ENCODE measurements around the gene LCN6. TPM values are rescaled to one million over a fixed set of nuclear protein-coding genes. Genes with fewer than 3 reads are reported as not detected.

The LCN6 gene
- total RNA-seq, 6 experiments from 2014 or later: not detected

GRCh38 chr9:136784997-136785361, 36.7 kb upstream of the LCN6 start:
- DNase-seq: no peak
- Mint-ChIP-seq H3K27me3 (ENCODE audit: insufficient read depth) (peaks cover 7% of the 10 kb centered on the region), H3K9me3 (no peaks in the 10 kb centered on the region), H3K4me1 (ENCODE audit: low read depth) (peaks cover 19% of the 10 kb centered on the region), H3K36me3 (ENCODE audit: low read depth) (no peaks in the 10 kb centered on the region), H3K4me3 (no peak overlapping the region), H3K27ac (no peak overlapping the region)
- TF ChIP-seq CTCF (IDR thresholded peaks at IDR 0.05): no peak

DNA sequence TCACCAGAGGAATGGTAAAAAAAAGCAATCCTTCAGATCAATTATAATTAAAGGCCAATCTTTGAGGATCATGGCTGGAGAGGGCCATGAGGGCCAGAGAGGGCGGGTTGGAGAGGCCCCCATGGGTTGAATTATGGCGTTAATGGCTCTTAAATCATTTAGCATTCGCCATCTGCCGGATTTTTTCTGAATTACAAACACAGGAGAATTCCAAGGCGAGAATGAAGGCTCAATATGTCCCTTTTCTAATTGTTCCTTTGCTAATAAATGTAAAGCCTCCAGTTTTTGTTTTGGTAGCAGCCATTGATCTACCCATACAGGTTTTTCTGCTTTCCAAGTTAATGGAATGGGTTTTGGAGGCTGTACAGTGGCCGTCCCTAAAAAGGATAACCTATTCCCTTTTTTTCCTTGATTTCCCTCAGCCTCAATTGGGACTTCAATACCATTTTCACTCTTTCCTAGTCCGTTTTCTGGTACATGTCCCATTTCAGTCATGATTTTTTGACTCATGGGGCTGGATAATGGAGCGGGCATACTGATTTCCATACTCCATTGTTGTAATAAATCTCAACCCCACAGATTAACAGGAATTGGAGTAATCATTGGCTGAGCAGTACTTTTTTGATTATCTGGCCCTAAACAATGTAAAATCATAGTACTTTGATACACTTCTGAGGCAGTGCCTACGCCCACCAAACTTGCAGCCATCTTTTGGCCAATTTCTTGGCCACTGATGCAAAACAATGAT, 36.1 kb upstream of the LCN6 start:
- Mint-ChIP-seq H3K27ac (no peak overlapping the region), H3K27me3 (ENCODE audit: insufficient read depth) (peaks cover 12% of the 10 kb centered on the region), H3K9me3 (no peaks in the 10 kb centered on the region), H3K36me3 (ENCODE audit: low read depth) (no peaks in the 10 kb centered on the region; the same call in 1 of the 2 replicates), H3K4me3 (no peak overlapping the region), H3K4me1 (ENCODE audit: low read depth) (peaks cover 19% of the 10 kb centered on the region)
- TF ChIP-seq CTCF (IDR thresholded peaks at IDR 0.05): peak; percentile 81
- DNase-seq: peak; percentile 23

GRCh38 chr9:136782452-136782851, 34.1 kb upstream of the LCN6 start:
- Mint-ChIP-seq H3K4me1 (ENCODE audit: low read depth) (peaks cover 2% of the 10 kb centered on the region), H3K9me3 (peaks cover 5% of the 10 kb centered on the region), H3K36me3 (ENCODE audit: low read depth) (peaks cover 6% of the 10 kb centered on the region; the same call in 1 of the 2 replicates), H3K27me3 (ENCODE audit: insufficient read depth) (peaks cover 32% of the 10 kb centered on the region), H3K27ac (no peak overlapping the region), H3K4me3 (no peak overlapping the region)
- DNase-seq: no peak
- no peak for TF ChIP-seq CTCF (IDR thresholded peaks at IDR 0.05)

GRCh38 chr9:136779808-136780207, 31.5 kb upstream of the LCN6 start:
- peaks cover 6% of the 10 kb centered on the region; the same call in 1 of the 2 replicates for H3K36me3 Mint-ChIP-seq (ENCODE audit: low read depth)
- peaks cover 44% of the 10 kb centered on the region for H3K27me3 Mint-ChIP-seq (ENCODE audit: insufficient read depth)
- no peak overlapping the region for H3K27ac Mint-ChIP-seq
- DNase-seq: no peak
- TF ChIP-seq CTCF (IDR thresholded peaks at IDR 0.05): peak; percentile 31
- H3K4me1 Mint-ChIP-seq (ENCODE audit: low read depth): peaks cover 6% of the 10 kb centered on the region; the same call in 1 of the 2 replicates
- H3K4me3 Mint-ChIP-seq: no peak overlapping the region
- H3K9me3 Mint-ChIP-seq: peaks cover 5% of the 10 kb centered on the region

- no peak for DNase-seq
- no peak for TF ChIP-seq CTCF (IDR thresholded peaks at IDR 0.05)
- H3K27ac Mint-ChIP-seq: no peak overlapping the region
- peaks cover 44% of the 10 kb centered on the region for H3K27me3 Mint-ChIP-seq (ENCODE audit: insufficient read depth)
- peaks cover 16% of the 10 kb centered on the region for H3K9me3 Mint-ChIP-seq
- H3K4me1 Mint-ChIP-seq (ENCODE audit: low read depth): peaks cover 6% of the 10 kb centered on the region; the same call in 1 of the 2 replicates
- peak overlapping the region; percentile 30; the same call in 1 of the 2 replicates for H3K4me3 Mint-ChIP-seq
- H3K36me3 Mint-ChIP-seq (ENCODE audit: low read depth): peaks cover 15% of the 10 kb centered on the region
Measured at GRCh38 chr9:136777359-136777758, 29.0 kb upstream of the LCN6 start.

All from HFFc6 (cell line).